NCI-H345 (cell line): Measurements from ENCODE around the gene DNAJC28.
A peak's percentile ranks its signal among the peaks of the same experiment; 100 is the strongest.
"Not testable (repeated sequence)": the region's sequence is repeated elsewhere in the genome, so short reads cannot be mapped to it uniquely, and the experiment has no call there.

Source experiments
- DNase-seq: peaks from one replicate; lab custom pipeline; 2025; lab: John Stamatoyannopoulos, UW

The DNAJC28 gene

DNA sequence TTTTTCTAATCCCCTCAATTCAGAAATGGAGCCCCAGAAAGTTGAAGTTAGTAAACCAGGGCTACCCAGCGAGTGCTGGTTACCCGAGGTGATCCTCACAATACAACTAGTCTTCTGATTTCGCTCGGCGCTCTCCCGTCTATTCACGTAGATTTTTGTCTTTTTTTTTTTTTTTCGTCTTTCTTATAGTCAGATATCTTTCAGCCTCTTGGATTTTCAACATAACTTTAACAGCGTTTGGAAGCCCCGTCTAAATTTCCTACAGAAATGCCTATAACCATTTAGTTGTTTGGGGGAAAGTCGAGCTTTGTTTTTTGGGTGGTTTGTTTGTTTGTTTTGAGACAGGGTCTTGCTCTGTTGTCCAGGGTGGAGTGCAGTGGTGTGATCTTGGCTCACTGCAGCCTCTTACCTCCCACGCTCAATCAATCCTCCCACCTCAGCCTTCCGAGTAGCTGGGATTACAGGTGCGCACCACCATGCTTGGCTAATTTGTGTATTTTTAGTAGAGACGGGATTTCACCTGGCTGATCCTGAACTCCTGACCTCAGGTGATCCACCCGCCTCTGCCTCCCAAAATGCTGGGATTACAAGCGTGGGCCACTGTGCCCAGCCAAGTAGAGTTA is 10.9 kb downstream of the DNAJC28 start:
- no peak for DNase-seq

DNA sequence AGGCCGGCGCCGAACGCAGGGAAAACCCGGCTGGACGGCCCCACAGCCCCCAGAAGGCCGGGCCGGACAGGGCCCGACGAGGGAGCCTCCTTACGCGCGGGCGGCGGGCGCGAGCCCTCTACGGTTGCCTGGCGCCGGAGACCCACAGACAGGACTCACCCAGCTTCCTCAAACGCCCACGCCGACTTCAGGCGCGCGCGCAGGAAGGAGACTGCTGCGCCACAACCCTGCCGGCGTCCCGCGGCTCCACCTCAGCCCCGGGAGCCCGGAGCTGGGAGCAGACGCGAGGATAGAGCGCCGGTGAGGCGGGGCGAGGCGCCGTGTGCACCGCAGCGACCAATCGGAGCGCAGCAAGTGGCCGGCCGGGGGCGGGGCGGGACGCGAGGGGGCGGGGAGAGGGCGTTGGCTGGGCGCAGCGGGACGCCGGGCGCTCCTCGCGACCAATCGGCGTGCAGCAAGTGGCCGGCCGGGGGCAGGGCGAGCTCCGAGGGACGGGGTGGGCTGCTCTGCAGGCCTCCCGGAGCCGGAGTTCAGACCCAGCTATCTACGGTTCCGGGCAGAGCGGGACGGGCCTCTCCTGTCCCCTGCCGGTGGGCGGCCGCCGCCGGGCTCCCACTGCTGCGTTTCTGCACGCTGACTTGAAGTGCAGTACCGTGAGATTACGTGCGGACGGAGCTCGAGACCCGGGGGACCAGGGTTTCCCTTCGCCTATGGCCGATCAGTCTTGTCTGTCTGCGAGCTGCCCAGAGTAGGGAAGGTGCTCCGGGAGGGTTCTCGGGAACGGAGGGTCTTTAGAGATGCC is 11.6 kb downstream of the DNAJC28 start, which contains the start of gene TMEM50B:
Gene TMEM50B (minus strand): TSS at position 296 of the 802 bp plus-strand sequence. CDS start 11,089 bp downstream, outside the sequence.
- peak; percentile 98 for DNase-seq

DNA sequence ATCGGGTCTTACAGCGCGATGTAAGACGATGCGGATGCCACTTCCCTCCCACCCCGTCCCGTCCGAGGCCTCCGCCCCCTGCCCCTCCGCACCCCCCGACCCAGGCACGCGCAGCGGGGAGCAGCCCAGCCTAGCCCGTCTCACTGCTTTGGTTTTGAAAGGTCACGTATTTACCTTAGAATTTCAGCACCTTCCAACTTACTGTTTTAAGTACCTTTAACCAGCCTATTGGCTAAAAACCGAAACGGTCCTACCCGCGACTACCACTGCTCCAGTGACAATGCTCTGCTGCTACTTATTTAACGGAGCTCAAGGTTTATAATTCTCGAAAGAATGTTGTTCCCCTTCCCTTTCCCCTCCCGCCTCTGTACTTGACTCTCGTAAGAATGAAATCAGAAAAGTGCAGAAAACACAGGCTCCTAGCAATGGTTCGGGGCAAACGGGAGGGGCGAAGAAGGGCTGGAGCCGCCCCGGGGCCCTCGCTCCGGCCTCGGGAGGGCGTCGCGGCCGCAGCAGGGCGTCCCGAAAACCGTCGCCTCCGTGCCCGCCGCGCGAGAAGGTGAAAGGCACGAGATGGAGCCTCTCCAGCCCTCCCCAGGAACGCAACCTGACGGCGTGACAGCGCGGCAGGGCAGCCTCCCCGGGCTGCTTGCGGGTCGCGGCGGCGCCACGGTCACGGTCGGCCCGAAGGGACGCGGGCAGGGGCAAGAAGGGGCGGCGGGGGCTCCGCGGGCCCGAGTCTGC is 12.4 kb downstream of the DNAJC28 start:
- DNase-seq, result peak; percentile 34

DNA sequence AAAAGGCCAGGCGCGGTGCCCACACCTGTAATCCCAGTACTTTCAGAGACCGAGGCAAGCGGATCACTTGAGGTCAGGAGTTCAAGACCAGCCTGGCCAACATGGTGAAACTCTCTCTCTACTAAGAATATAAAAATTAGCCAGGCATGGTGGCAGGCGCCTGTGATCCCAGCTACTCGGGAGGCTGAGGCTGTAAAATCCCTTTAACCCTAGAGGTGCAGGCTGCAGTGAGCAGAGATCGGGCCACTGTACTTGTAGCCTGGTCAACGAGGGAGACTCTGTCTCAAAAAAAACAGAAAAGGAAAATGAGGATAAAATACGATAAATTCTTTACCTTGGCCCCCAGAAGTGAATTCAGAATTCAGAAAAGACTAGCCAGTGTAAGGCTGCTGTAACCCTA is 13.3 kb downstream of the DNAJC28 start:
- DNase-seq, result no peak

DNA sequence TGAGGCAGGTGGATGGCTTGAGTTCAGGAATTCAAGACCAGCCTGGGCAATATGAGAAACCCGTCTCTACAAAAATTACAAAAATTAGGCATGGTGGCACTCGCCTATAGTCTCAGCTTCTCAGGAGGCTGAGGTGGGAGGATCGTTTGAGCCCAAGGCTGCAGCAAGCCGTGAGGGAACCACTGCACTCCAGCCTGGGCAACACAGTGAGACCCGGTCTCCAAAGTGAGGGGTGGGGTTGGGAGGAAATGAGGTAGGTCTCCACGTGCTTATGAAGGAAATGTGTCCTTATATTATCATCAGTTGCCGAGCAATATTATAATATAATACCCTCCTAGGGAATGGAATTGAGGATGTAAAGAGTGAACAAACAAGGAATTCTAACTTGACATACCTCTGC is 14.4 kb downstream of the DNAJC28 start:
- no peak for DNase-seq

DNA sequence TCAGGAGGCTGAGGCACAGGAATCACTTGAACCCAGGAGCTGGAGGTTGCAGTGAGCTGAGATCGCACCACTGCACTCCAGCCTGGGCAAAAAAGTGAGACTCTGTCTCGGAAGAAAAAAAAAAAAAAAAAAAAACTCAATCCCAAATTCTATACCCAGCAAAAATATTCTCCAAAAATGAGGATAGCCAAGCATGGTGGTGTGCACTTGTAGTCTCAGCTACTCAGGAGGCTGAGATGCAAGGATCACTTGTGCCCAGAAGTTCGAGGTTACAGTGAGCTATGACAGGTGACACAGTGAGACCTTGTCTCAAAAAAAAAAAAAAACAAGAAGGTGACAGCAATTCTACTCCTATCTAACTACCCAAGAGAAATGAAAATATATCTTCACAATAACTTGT is 18.2 kb downstream of the DNAJC28 start:
- DNase-seq, result no peak

DNA sequence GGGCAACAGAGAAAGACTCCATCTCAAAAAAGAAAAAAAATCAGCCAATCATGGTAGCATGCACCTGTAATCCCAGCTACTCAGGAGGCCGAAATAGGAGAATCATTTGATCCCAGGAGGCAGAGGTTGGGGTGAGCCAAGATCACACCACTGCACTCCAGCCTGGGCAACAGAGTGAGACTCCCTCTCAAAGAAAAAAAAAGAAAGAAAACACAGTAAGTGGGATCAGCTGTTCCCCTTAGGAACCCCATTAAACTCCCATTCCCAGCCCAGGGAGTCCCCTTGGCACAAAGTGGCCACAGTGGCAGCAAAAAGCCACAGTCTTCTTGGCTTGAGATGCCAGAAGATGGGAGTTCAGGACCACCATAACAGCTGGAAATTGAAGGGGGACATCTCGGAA is 20.8 kb downstream of the DNAJC28 start:
- no peak for DNase-seq

DNA sequence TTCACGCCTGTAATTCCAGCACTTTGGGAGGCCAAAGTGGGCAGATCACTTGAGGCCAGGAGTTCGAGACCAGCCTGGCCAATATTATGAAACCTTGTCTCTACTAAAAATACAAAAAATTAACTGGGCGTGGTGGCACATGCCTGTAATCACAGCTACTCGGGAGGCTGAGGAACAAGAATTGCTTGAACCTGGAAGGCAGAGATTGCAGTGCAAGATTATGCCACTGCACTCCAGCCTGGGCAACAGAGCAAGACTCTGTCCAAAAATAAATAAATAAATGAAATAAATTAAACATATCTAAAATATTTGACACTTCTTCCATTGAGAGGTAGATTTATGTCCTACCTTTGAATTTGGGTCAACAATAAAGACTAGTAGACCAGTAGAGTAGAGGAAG is 22.3 kb downstream of the DNAJC28 start:
- DNase-seq, result not testable (repeated sequence)

DNA sequence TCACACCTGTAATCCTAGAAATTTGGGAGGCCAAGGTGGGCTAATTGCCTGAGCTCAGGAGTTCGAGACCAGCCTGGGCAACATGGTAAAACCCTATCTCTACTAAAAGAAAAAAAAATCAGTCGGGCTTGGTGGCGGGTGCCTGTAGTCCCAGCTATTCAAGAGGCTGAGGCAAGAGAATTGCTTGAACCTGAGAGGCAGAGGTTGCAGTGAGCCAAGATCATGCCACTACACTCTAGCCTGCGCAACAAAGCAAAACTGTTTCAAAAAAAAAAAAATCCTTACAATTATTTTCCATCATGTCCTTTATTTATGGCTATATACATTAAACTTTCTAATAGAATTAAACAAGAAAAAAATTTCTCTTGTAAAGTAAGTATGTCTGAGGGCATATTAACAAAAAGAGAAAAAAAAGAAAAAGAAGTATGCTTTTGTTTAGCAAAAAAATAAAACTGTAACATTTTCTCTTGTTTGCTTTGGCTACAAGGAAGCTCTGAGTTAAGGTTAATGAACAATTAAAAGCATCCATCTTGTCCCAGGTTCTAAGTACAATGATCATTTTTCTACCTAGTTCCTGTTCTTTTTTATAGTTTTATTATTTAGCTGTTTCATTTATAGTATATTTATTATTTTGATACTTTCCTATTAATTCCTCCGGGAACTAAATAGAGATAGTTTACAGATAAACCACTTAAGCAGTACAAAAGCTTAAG is 29.8 kb downstream of the DNAJC28 start:
- no peak for DNase-seq

DNA sequence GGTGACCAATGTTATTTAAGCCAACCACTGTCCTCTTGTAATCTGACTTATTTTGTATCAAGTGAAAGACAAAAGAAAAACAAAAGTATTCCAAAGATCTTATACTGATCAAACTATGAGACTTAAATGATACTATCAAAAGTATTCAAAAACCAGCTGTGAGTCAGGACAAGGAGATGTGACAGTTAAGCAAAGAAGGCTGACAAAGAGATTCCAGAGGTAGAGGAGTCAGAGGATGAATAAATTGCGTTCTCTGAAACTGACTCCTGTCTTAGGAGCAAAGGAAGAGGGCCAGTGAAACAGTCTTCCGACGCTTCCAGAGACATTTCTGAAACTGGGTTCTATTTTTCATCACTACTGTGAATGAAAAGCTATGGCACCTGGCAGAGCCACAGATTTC is 32.7 kb downstream of the DNAJC28 start:
- no peak for DNase-seq

DNA sequence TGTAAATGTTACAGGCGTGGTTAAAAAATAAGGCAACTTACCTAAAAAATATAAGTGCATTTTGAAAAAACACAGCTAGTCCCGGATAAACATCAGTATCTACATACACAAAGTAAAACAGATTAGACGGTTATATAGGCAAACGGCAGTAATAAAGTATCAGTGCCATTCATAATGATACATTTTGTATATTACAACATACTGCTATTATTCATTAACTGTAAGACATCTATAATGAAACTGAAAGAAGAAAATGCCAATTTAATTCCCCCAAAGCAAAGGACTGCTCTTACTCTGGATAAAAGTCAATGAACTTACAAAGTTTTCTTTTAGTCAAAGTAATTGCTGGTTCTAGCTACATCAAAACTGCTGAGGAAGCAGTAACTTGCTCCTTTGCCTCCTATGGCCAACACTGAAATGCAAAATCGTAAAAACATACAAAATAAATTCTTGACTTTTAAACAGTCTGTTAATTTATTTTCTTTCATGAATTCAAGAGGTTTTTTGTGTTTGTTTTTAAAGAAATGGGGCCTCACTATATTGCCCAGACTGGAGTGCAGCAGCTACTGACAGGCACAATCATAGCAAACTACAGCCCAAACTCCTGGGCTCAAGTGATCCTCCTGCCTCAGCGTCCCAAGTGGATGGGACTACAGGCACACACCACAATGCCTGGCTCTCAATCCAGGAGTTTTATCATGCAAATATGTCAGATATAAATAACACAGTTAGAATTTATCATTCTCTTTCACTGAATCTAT is 35.6 kb downstream of the DNAJC28 start:
- no peak for DNase-seq

DNA sequence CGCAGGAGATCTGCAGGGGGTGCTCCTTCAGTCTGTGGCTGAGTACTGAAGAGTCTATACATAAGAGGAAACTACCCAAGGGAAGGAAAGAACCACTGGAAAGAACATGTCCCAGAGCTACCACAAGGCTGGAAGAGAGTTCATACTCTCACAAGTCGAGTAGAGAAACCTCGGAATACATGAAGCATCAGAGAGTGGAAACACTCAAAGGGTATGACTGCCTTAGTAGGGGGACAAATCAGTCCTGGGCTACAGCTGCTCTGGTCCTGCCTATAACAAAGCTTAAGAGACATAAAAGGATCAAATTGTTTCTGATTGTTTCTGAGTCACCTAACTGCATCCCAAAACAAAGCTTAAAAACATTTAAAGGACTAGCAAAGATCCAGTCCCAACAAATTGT is 39.2 kb downstream of the DNAJC28 start:
- DNase-seq, result no peak

DNA sequence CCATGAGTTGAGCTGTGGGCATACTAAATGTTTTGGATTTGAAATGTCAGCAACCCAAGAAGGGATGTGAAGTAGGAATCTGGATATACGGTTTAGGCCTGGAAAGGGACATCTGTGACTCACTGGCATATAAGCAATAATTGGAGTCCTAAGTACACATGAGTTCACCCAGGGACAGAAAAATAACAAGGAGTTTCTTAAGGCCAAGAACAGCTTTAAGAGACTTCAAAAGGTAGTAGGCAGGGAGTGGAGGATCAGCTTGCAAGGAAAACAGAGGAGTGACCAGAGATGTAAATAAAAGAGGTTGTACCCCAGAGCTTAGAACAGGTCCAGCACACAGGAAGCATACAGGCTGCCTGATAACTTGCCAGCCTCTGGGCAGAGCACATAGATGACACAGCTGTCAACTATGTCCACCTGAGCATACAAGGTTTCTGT is 39.9 kb downstream of the DNAJC28 start:
- no peak for DNase-seq

DNA sequence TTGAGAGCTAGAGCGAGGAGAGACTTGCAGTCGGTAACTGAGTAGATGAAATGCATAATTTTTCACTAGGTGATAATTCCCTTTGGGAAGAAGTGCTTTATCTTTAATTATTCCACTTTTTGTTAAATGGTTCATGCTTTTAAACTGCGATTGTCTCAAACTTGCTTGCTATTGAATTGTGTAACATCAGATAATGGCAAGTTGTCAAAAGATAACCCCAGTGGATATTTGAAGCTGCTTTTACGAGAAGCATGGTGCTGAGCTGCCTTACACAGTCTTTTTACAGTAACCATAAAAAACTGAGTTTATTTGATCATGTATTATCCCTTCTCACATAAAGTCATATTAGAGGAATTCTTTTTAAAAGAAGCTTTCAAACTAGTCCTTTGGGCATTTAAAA is 41.9 kb downstream of the DNAJC28 start:
- no peak for DNase-seq

DNA sequence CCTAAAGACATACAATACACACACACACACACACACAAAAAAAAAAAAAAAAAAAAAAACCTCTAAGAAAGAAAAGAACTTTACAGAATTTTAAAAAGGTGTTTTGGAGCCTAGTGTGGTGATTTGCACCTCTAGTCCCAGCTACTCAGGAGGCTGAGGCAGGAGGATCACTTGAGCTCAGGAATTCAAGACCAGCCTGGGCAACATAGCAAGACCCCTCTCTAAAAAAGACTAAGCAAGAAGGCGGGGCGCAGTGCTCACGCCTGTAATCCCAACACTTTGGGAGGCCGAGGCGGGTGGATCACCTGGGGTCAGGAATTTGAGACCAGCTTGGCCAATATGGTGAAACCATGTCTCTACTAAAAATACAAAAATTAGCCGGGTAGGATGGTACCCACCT is 44.9 kb downstream of the DNAJC28 start:
- DNase-seq, result not testable (repeated sequence)

DNA sequence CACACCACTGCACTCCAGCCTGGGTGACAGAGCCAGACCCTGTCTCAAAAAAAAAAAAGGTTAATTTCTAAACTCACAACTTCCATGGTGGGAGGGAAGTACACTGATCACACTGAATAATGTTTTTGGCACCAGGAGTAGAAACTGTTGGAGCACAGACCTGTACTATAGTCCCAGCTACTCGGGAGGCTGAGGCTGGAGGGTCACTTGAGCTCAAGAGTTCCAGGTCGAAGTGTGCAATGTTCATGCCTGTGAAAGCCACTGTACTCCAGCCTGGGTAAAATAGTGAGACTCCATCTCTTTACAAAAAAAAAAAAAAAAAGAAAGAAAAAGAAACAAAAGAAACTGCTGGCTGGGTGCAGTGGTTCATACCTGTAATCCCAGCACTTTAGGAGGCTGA is 47.0 kb downstream of the DNAJC28 start:
- DNase-seq, result no peak

DNA sequence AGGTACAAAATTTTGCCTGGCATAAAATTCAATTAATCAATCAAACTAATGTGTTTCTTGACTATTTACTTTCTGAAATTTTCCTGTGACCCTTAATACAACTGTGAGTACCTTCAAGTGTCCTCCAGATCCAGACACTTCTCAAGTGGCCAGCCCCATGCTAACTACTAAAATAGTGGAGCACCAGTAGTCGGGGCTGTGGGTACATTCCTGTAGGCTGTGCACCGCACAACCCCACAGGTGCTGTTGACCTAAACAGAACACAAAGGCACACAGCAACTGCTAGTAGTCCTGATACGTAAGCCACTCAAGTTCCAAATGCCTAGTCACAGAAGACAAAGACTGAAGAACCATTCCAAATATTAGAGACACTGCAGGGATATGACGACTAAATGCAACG is 48.3 kb downstream of the DNAJC28 start:
- peak; percentile 29 for DNase-seq

DNA sequence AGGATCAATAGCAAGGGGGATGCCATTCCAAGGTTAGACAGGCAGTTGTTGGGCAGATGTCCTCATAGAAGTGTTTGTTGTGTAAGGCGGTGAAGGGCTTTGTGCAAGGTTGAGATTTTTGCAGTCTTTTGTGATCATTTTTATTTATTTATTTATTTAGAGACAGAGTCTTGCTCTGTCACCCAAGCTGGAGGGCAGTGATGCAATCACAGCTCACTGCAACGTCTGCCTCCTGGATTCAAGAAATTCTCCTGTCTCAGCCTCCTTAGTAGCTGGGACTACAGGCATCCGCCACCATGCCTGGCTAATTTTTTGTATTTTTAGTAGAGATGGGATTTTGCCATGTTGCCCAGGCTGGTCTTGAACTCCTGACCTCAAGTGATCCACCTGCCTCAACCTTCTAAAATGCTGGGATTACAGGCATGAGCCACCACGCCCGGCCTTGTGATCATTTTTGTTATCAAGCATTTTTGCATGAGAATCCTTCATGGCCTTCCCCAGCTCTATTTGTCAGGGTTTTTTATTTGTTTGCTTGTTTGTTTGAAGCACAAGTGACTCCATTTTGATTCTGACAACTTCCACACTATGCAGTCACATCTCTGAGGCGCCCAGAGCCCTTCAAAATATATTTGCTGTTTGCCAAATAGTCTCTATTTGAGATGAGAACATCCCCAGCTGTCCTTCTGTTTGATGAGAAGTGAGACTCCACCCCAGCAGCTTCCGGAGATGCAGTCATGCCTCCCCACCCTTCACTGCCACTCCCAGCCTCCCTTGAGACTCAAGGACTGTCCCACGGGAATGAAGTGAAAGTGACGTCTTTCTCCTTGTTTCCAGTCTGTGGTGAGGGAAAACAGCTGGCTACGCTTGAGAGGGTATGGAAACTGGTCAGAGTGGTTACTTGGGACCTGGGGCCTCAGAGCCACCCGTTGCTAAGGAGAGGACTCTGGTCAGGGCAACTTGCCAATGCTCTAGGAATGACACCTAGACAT is 49.7 kb downstream of the DNAJC28 start:
- DNase-seq, result peak; percentile 93
